GM20431 (cell line): Measurements from ENCODE around the gene CACNA1F.

ENCODE experiments used
- in situ Hi-C: fragments of 300-500 bp; cut with MseI, MboI; formaldehyde crosslinking; loops from one replicate; pipeline ENCODE4 v1.15.0; 2020; ENCODE audit warnings: low sequenced_read_pairs; ENCODE audit not compliant: unreplicated experiment

Gene CACNA1F

DNA sequence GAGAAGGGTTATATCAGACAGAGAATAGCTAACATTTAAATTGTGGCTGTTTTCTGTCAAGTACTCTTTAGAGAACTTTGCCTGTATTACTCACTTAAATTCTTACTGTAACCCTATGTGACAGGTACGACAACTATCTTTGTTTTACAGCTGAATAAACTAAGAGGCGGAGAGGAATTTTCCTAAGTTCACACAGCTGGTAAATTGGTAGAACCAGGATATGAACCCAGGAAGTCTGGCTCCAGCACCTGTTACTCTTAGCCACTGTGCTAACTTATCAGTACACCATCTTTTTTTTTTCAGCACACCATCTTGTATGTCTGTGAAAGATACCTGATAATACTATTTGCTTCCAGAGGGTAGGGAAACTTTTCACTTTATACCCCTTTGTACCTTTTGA lies 31.1 kb downstream of the CACNA1F start:
- in situ Hi-C loops: no loop called here

GRCh38 chrX:49199906-49200771 lies 33.0 kb downstream of the CACNA1F start, which contains the start of gene SYP:
Gene SYP (minus strand): TSS chrX:49200193. CDS start chrX:49200186, 7 bp downstream.
- in situ Hi-C loops: no loop called here

GRCh38 chrX:49199315-49199595 lies 33.9 kb downstream of the CACNA1F start:
- in situ Hi-C loops: no loop called here

GRCh38 chrX:49198540-49199314 lies 34.4 kb downstream of the CACNA1F start:
- in situ Hi-C loops: no loop called here

GRCh38 chrX:49197543-49198087 lies 35.5 kb downstream of the CACNA1F start:
- in situ Hi-C loops: no loop called here

GRCh38 chrX:49193542-49193964 lies 39.6 kb downstream of the CACNA1F start:
- in situ Hi-C loops: no loop called here

DNA sequence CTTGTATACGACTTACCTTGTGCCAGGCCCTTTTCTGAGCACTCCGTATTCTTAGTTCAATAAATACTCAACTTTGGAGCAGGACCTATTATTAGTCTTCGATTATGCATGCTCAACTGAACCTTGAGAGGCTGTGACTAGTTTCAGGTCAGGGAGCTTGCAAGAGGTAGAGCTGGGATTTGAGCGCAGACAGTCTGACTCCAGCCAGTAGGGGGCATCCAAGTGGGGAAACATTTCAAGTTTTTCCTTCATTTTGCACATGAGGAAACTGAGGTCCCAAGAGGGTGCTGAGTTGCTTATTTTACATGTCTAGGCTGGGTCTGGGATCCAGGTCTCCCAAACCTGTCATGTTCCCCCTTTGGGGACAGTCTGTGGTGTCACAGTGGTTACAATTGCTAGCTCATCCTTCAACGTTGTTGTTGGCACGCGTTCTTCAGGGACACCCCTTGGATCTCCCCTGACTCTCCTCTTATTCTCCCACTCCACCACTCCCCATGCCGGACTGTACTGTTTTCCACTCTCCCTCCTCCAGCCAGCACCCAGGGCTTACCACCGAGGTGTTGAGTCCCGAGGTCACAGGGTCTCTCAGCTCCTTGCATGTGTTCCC lies 40.3 kb downstream of the CACNA1F start:
- in situ Hi-C loops: no loop called here

GRCh38 chrX:49191574-49192011 lies 41.5 kb downstream of the CACNA1F start:
- in situ Hi-C loops: no loop called here

DNA sequence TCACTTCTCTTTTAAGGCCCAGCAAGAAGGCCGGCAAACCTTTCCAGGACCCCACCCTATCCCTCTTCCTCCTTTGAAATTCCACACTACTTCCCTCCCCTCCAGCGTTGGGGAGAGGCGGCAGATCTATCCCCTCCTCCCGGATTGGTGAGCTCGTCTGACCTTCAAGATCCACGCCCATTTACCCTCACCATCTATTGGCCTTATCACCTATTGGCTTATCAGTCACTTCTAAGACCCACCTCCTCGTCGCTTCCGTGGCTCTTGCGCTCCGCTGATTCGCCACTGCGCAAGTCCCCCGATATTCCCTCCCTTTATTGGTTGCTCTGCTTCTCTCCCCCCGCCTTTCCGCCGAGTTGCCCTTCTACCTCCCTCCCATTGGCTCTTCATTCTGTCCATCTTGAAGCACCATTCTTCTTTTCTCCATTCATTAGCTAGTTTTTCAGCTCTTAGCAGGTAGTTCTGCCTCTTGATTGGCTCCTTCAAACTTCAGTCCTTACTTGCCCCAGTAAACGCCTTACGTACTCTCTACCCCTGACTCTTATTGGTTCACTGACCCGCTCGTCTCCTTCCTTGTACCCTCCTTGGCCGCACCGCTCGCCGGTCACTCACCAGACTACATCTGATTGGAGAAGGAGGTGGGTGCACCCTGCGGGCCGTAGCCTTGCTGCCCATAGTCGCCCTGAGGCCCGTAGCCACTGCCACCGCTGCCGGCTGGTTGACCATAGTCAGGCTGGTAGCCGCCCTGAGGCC lies 42.1 kb downstream of the CACNA1F start:
- in situ Hi-C loops: no loop called here

- in situ Hi-C loops: no loop called here
Measured at GRCh38 chrX:49189606-49190005, 43.5 kb downstream of the CACNA1F start.

GRCh38 chrX:49188468-49189076 lies 44.6 kb downstream of the CACNA1F start:
- in situ Hi-C loops: no loop called here

- in situ Hi-C loops: no loop called here
Measured at GRCh38 chrX:49187526-49187925, 45.6 kb downstream of the CACNA1F start.

DNA sequence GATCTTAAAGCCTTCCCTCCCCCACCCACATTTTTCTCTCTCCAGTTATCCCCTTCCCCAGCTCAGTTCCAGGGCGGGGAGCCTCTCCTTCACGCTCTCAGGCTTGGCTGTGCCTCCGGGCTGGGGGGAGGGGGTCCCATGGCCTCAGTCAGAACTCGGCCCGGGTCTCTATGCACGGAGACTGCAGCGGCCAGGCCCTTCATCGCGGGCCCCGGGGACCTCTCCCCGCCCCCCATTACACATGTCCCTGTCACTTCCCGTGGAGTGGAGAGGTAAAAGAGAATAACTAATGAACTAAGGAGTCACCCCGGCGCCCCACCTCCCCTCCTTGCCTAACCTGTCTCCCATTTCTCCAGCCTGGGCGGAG lies 46.1 kb downstream of the CACNA1F start:
- in situ Hi-C loops: no loop called here

DNA sequence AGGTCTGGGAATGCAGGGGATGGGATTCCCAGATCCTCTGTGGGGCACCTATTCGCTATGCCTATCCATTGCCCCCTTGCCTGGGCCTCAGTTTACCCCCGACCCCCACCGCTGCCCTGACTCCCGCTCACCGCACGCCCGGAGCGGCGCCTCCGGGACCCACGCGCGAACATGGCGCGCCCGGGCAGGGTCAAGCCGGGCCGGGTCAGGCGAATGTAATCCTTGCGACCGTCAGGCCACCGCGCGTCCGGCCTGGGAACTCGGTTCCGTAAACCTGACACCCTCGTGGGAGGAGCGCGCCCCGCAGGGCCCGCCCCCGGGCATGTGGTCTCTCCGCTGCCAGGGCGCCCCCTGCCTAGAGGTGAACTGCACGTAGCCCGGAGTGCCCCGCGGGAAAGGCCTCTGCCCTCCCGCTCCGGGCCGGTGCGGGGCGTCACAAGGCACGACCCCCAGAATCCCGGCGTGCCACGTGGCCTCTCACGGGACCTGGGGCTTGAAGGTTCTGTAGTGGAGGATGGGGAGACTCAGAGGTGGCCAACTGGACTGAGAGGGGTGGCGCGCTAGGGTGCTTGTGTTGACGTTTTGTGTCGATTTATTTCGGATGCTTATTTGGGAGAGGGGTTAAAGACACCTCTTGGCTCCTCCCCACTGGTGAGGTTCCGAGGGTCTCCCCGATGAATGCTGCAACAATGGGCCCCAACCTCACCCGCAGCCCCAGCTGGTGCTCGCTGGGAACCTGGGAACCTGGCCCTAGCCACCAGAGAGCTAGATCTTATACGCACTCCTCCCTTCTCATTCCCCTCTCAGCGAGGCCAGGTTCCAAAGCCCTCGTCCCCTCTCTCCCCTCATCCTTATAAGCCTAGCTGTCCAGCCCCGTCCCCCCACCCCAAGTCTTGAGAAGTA lies 46.8 kb downstream of the CACNA1F start, which contains the start of gene PRICKLE3:
TSS of gene PRICKLE3 (minus strand) at position 249 of the 903 bp plus-strand sequence. CDS start at position 173, 76 bp downstream.
- in situ Hi-C loops: no loop called here

- in situ Hi-C loops: no loop called here
Measured at GRCh38 chrX:49184294-49185281, 48.6 kb downstream of the CACNA1F start.

DNA sequence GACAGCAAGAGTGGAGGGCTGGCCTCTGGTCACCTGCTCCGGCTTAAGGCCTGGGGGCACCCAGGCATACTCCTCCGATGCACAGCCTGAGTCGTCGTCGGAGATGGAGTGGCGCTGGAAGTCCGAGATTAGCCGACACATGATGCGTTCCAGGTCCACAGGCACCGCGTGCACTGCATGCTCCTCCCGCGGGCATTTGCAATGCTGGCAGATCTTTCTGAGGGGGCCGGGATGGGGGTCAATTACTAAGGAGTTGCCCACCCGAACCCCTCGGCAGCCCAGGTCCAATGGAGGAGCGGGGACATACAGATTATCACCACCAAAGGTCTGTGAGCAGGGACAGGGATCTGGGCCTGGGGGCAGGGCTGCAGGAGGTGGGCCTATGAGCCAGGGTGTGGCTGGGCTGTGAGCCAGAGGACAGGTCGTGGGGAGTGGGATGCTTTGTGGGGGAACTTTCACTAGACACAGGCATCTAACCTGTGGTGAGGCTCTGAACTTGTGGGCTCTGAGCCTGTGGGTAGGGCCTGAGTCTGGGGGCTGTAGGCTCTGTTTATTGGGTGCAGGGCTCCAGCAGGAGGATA lies 49.3 kb downstream of the CACNA1F start:
- in situ Hi-C loops: no loop called here

DNA sequence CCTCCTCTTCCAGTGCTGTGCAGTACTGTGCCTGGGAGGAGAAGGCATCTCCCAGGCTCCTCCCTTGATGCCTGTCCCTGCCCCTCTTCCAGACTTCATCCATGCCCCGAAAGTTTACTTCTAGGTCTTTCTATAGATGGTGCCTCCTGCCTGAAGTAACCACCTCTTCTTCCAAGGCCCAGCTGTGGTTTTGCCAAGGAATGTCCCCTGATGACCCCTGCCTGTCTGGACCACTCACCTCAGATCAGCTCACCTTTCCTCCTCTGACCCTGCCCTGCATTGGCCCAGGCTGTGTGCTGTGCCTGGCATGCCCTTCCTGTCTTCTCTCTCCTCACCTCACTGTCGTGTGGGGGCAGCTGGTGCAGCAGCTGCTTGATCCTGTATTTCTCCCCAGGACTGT lies 53.8 kb downstream of the CACNA1F start:
- in situ Hi-C loops: no loop called here
